Activated naive CD8-positive, alpha-beta T cell treated with anti-CD3 and anti-CD28 coated beads for 36 hours (primary cell): Measurements from ENCODE around the gene SYNGR4. TPM values are rescaled to one million over a fixed set of nuclear protein-coding genes. Genes with fewer than 3 reads are reported as not detected.

Experiments used
- DNase-seq: peaks from one replicate; pipeline ENCODE4 v3.0.0; 2021
- H3K27ac Mint-ChIP-seq: one replicate; pipeline ENCODE4 v1.8.0; 2022; ENCODE audit warnings: mild to moderate bottlenecking, moderate library complexity, mixed read lengths
- H3K27me3 Mint-ChIP-seq: one replicate; pipeline ENCODE4 v1.8.0; 2022; ENCODE audit warnings: mild to moderate bottlenecking, mixed read lengths
- H3K36me3 Mint-ChIP-seq: one replicate; pipeline ENCODE4 v1.8.0; 2021; ENCODE audit warnings: mild to moderate bottlenecking, mixed read lengths
- H3K4me1 Mint-ChIP-seq: one replicate; pipeline ENCODE4 v1.8.0; 2021; ENCODE audit warnings: mixed read lengths
- H3K4me3 Mint-ChIP-seq: one replicate; pipeline ENCODE4 v1.8.0; 2022; ENCODE audit warnings: mild to moderate bottlenecking, moderate library complexity, mixed read lengths
- H3K9me3 Mint-ChIP-seq: one replicate; pipeline ENCODE4 v1.8.0; 2022; ENCODE audit warnings: mixed read lengths
- total RNA-seq, 2 experiments: library from RNA; stranded (reverse); gene quantifications; one replicate each; pipeline ENCODE4 v1.2.3, GENCODE V29; 2021

Gene SYNGR4
- total RNA-seq, 2 experiments from 2014 or later: 0.31 TPM; not detected in 1

- DNase-seq: no peak
- no peak overlapping the region for H3K4me3 Mint-ChIP-seq
- H3K27ac Mint-ChIP-seq: no peak overlapping the region
- peaks cover 28% of the 10 kb centered on the region for H3K4me1 Mint-ChIP-seq
- H3K36me3 Mint-ChIP-seq: no peaks in the 10 kb centered on the region
- peaks cover 50% of the 10 kb centered on the region for H3K27me3 Mint-ChIP-seq
- H3K9me3 Mint-ChIP-seq: peaks cover 4% of the 10 kb centered on the region
These were observed 31.3 kb downstream of the SYNGR4 start for GRCh38 chr19:48395499-48395898.

- Mint-ChIP-seq H3K4me3 (no peak overlapping the region), H3K27ac (no peak overlapping the region), H3K4me1 (peaks cover 28% of the 10 kb centered on the region), H3K27me3 (peaks cover 50% of the 10 kb centered on the region), H3K36me3 (no peaks in the 10 kb centered on the region), H3K9me3 (peaks cover 4% of the 10 kb centered on the region)
- DNase-seq: no peak
These were observed 32.1 kb downstream of the SYNGR4 start for GRCh38 chr19:48396016-48396823.

GRCh38 chr19:48396824-48397176 is 32.6 kb downstream of the SYNGR4 start:
- peaks cover 50% of the 10 kb centered on the region for H3K27me3 Mint-ChIP-seq
- peaks cover 28% of the 10 kb centered on the region for H3K4me1 Mint-ChIP-seq

GRCh38 chr19:48397263-48398101 is 33.3 kb downstream of the SYNGR4 start:
- DNase-seq: no peak
- H3K4me3 Mint-ChIP-seq: peak overlapping the region; percentile 80
- no peak overlapping the region for H3K27ac Mint-ChIP-seq
- H3K36me3 Mint-ChIP-seq: no peaks in the 10 kb centered on the region
- peaks cover 49% of the 10 kb centered on the region for H3K27me3 Mint-ChIP-seq
- H3K9me3 Mint-ChIP-seq: peaks cover 4% of the 10 kb centered on the region
- peaks cover 28% of the 10 kb centered on the region for H3K4me1 Mint-ChIP-seq

More at GRCh38 chr19:48396824-48397176, 32.6 kb downstream of the SYNGR4 start:
- peaks cover 4% of the 10 kb centered on the region for H3K9me3 Mint-ChIP-seq
- no peak for DNase-seq
- no peaks in the 10 kb centered on the region for H3K36me3 Mint-ChIP-seq
- no peak overlapping the region for H3K4me3 Mint-ChIP-seq
- H3K27ac Mint-ChIP-seq: no peak overlapping the region

- Mint-ChIP-seq H3K36me3 (no peaks in the 10 kb centered on the region), H3K4me1 (peaks cover 28% of the 10 kb centered on the region), H3K9me3 (peaks cover 4% of the 10 kb centered on the region), H3K4me3 (peak overlapping the region; percentile 80), H3K27ac (no peak overlapping the region), H3K27me3 (peaks cover 44% of the 10 kb centered on the region)
- DNase-seq: no peak
These were observed 33.9 kb downstream of the SYNGR4 start for GRCh38 chr19:48398102-48398374.

- Mint-ChIP-seq H3K4me1 (peaks cover 30% of the 10 kb centered on the region), H3K4me3 (no peak overlapping the region), H3K9me3 (peaks cover 4% of the 10 kb centered on the region), H3K27ac (peak overlapping the region; percentile 16), H3K27me3 (peaks cover 42% of the 10 kb centered on the region), H3K36me3 (no peaks in the 10 kb centered on the region)
- peak; percentile 89 for DNase-seq
These were observed 34.4 kb downstream of the SYNGR4 start for GRCh38 chr19:48398375-48399235.

- Mint-ChIP-seq H3K4me3 (no peak overlapping the region), H3K4me1 (peaks cover 22% of the 10 kb centered on the region), H3K9me3 (peaks cover 4% of the 10 kb centered on the region), H3K36me3 (no peaks in the 10 kb centered on the region), H3K27ac (no peak overlapping the region), H3K27me3 (peaks cover 28% of the 10 kb centered on the region)
- DNase-seq: no peak
These were observed 36.0 kb downstream of the SYNGR4 start for GRCh38 chr19:48400018-48400742.

- no peak overlapping the region for H3K27ac Mint-ChIP-seq
- peaks cover 20% of the 10 kb centered on the region for H3K4me1 Mint-ChIP-seq
- H3K4me3 Mint-ChIP-seq: no peak overlapping the region
- no peak for DNase-seq
- H3K9me3 Mint-ChIP-seq: peaks cover 4% of the 10 kb centered on the region
- peaks cover 21% of the 10 kb centered on the region for H3K27me3 Mint-ChIP-seq
- H3K36me3 Mint-ChIP-seq: no peaks in the 10 kb centered on the region
These were observed 37.1 kb downstream of the SYNGR4 start for GRCh38 chr19:48401287-48401686.

- no peak overlapping the region for H3K4me3 Mint-ChIP-seq
- H3K36me3 Mint-ChIP-seq: no peaks in the 10 kb centered on the region
- no peak for DNase-seq
- peaks cover 11% of the 10 kb centered on the region for H3K4me1 Mint-ChIP-seq
- H3K9me3 Mint-ChIP-seq: peaks cover 4% of the 10 kb centered on the region
- H3K27me3 Mint-ChIP-seq: peaks cover 11% of the 10 kb centered on the region
- peak overlapping the region; percentile 15 for H3K27ac Mint-ChIP-seq
These were observed 39.4 kb downstream of the SYNGR4 start for GRCh38 chr19:48403606-48404005.

- Mint-ChIP-seq H3K4me1 (peaks cover 5% of the 10 kb centered on the region), H3K9me3 (no peaks in the 10 kb centered on the region), H3K36me3 (no peaks in the 10 kb centered on the region), H3K27me3 (peaks cover 11% of the 10 kb centered on the region), H3K27ac (no peak overlapping the region), H3K4me3 (no peak overlapping the region)
- no peak for DNase-seq
These were observed 41.0 kb downstream of the SYNGR4 start for GRCh38 chr19:48405010-48405659.

GRCh38 chr19:48405850-48406249 is 41.7 kb downstream of the SYNGR4 start:
- peaks cover 3% of the 10 kb centered on the region for H3K4me1 Mint-ChIP-seq
- H3K27ac Mint-ChIP-seq: no peak overlapping the region
- H3K4me3 Mint-ChIP-seq: no peak overlapping the region
- H3K9me3 Mint-ChIP-seq: no peaks in the 10 kb centered on the region
- no peak for DNase-seq
- H3K36me3 Mint-ChIP-seq: no peaks in the 10 kb centered on the region
- H3K27me3 Mint-ChIP-seq: peaks cover 11% of the 10 kb centered on the region

- H3K36me3 Mint-ChIP-seq: no peaks in the 10 kb centered on the region
- H3K4me3 Mint-ChIP-seq: no peak overlapping the region
These were observed 49.9 kb downstream of the SYNGR4 start for GRCh38 chr19:48413879-48414587.

GRCh38 chr19:48415395-48415794 is 51.2 kb downstream of the SYNGR4 start:
- peak; percentile 62 for DNase-seq
- Mint-ChIP-seq H3K9me3 (no peaks in the 10 kb centered on the region), H3K27ac (no peak overlapping the region), H3K4me3 (no peak overlapping the region), H3K36me3 (no peaks in the 10 kb centered on the region), H3K27me3 (peaks cover 46% of the 10 kb centered on the region), H3K4me1 (peaks cover 17% of the 10 kb centered on the region)

More at GRCh38 chr19:48413879-48414587, 49.9 kb downstream of the SYNGR4 start:
- no peaks in the 10 kb centered on the region for H3K9me3 Mint-ChIP-seq
- no peak overlapping the region for H3K27ac Mint-ChIP-seq
- DNase-seq: no peak
- H3K4me1 Mint-ChIP-seq: peaks cover 13% of the 10 kb centered on the region
- H3K27me3 Mint-ChIP-seq: peaks cover 41% of the 10 kb centered on the region
